HepG2 (cell line): ENCODE results near the gene ANKRD1. TPM values are rescaled to one million over a fixed set of nuclear protein-coding genes. Genes with fewer than 3 reads are reported as not detected.

Experiments
- ASH2L ChIP-seq: fragments of 300-600, 200-600 bp; sonication (generic); IDR thresholded peaks from 2 replicates; pipeline ENCODE4 v1.7.0; 2017; ENCODE audit warnings: low read depth, mild to moderate bottlenecking, moderate library complexity, mixed read lengths, low read length; ENCODE audit not compliant: insufficient read length
- CEBPB ChIP-seq: IDR thresholded peaks from 2 replicates; pipeline ENCODE4 v1.6.1; 2011; ENCODE audit warnings: low read depth, low read length, improper control_type of control experiment, borderline replicate concordance
- CREM ChIP-seq, 2 experiments: sonication (generic) in 1 of 2; formaldehyde crosslinking in 1 of 2; IDR thresholded peaks; 2 replicates each; pipeline versions ENCODE4 v1.4.0 to v1.6.1; 2016 to 2020; ENCODE audit warnings: antibody characterized with exemption in 1 of 2, mild to moderate bottlenecking in 1 of 2, missing genetic modification reagents in 1 of 2
- NONO ChIP-seq, 2 experiments: fragments of 450-650 bp in 1 of 2; sonication (generic) in 1 of 2; formaldehyde crosslinking in 1 of 2; IDR thresholded peaks in 1 of 2; conservative IDR thresholded peaks in 1 of 2; 2 replicates each; pipeline versions ENCODE4 v1.6.1 to v1.8.0; 2017 to 2022; ENCODE audit warnings: mild to moderate bottlenecking in 1 of 2, missing genetic modification reagents in 1 of 2, moderate library complexity in 1 of 2
- SALL2 ChIP-seq: sonication (generic); formaldehyde crosslinking; IDR thresholded peaks from 2 replicates; pipeline ENCODE4 v1.8.1; 2023; ENCODE audit warnings: mild to moderate bottlenecking, missing genetic modification reagents, inconsistent platforms
- SIX4 ChIP-seq: sonication (generic); formaldehyde crosslinking; IDR thresholded peaks from 2 replicates; pipeline ENCODE4 v1.4.0; 2020; ENCODE audit warnings: missing genetic modification reagents
- SKI ChIP-seq: fragments of 450-650 bp; IDR thresholded peaks from one replicate; pipeline ENCODE4 v1.6.1; 2018; ENCODE audit warnings: mild to moderate bottlenecking; ENCODE audit not compliant: partially characterized antibody
- SNRNP70 ChIP-seq: fragments of 200-400 bp; formaldehyde crosslinking; IDR thresholded peaks from 2 replicates; pipeline ENCODE4 v1.6.1; 2017; ENCODE audit warnings: mild to moderate bottlenecking, low read depth, low read length, moderate library complexity
- SOX6 ChIP-seq, 2 experiments: fragments of 450-650 bp in 1 of 2; sonication (generic) in 1 of 2; formaldehyde crosslinking in 1 of 2; IDR thresholded peaks; 2 replicates each; pipeline versions ENCODE4 v1.4.0 to v1.6.1; 2017 to 2020; ENCODE audit warnings: antibody characterized with exemption in 1 of 2, mild to moderate bottlenecking in 1 of 2, missing genetic modification reagents in 1 of 2
- SP2 ChIP-seq: sonication (generic); formaldehyde crosslinking; IDR thresholded peaks from 2 replicates; pipeline ENCODE4 v1.5.1; 2020; ENCODE audit warnings: mild to moderate bottlenecking, missing genetic modification reagents
- ZNF138 ChIP-seq: sonication (generic); formaldehyde crosslinking; IDR thresholded peaks from 2 replicates; pipeline ENCODE4 v1.5.0; 2020; ENCODE audit warnings: mild to moderate bottlenecking, low read depth, missing genetic modification reagents
- ZNF180 ChIP-seq: sonication (generic); formaldehyde crosslinking; IDR thresholded peaks from 2 replicates; pipeline ENCODE4 v1.4.0; 2020; ENCODE audit warnings: low read depth, missing genetic modification reagents, borderline replicate concordance
- ZSCAN9 ChIP-seq: IDR thresholded peaks from 2 replicates; pipeline ENCODE4 v1.6.1; 2016; ENCODE audit warnings: borderline replicate concordance
- polyA plus RNA-seq, 8 experiments: library from polyadenylated mRNA; depleted of rRNA in 3 of 8; stranded (reverse) in 7 of 8; unstranded in 1 of 8; fragments of >200 nt; fragmentation: Illumina TruSeq in 4 of 8; extraction: Trizol in 4 of 8; gene quantifications; 2 replicates each; pipeline versions ENCODE4 v1.2.1 to v1.2.3, GENCODE V29; 2011 to 2016; ENCODE audit warnings: low read depth in 4 of 8, missing spikeins in 1 of 8, mixed read lengths in 1 of 8; ENCODE audit not compliant: insufficient read depth in 1 of 8
- total RNA-seq, 5 experiments: library from RNA; depleted of rRNA; stranded (reverse); fragments of >200 nt; fragmentation: Illumina TruSeq; extraction: Trizol; gene quantifications; 2 replicates each; pipeline ENCODE4 v1.2.3, GENCODE V29; 2016; ENCODE audit warnings: low read depth in 1 of 5
- TF ChIP-seq, protein P1 (sequence below): sonication (generic); formaldehyde crosslinking; IDR thresholded peaks from 2 replicates; pipeline ENCODE4 v1.4.0; 2020; ENCODE audit warnings: missing genetic modification reagents
- TF ChIP-seq, protein P2 (sequence below): IDR thresholded peaks from 2 replicates; pipeline ENCODE4 v1.4.0; 2020; ENCODE audit warnings: mild to moderate bottlenecking, missing genetic modification reagents
- TF ChIP-seq, protein P3 (sequence below): sonication (generic); formaldehyde crosslinking; conservative IDR thresholded peaks from 2 replicates; pipeline ENCODE4 v1.4.0; 2020; ENCODE audit warnings: missing genetic modification reagents
- TF ChIP-seq, protein P4 (sequence below): sonication (generic); formaldehyde crosslinking; IDR thresholded peaks from 2 replicates; pipeline ENCODE4 v1.5.1; 2020; ENCODE audit warnings: missing genetic modification reagents, mild to moderate bottlenecking, borderline replicate concordance

ANKRD1 gene
- total and polyA plus RNA-seq, 2 of the 13 experiments (the other 11 are each of a cell fraction or from before 2014, with no cell fraction given), result 19.4 to 41.8 TPM

DNA sequence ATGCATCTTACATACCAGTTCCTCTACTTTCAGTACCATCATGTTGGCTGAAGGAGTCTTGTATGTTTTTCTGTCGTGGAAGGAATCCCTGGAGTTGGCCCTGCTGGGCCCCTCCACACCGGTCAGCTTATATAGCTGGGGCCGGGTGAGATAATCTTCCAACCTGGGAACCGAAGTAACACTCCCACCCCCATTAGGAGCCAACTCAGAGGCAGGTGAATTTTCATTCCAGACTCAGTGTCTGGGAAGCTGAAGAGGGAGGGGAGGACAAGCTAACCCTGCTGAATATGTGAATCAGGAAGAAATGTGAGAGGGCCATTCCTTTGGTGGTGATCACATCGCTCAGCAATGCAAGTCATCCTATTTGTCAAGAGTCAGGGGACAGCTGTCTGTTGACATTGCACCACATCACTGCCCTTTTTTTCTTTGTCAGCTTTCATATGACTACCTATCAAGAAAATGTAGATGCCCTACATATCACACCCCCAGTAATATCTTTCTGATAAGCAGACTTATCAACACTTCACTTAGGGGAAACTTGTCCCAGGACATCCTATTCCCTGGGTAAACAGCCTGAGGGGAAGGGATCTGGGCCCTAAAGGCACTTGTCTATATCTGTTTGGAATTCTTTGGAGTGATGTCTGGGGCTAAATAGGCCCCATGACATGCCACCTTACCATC lies at the start of gene ANKRD1 (continued):
- TF ChIP-seq, protein P1, sequence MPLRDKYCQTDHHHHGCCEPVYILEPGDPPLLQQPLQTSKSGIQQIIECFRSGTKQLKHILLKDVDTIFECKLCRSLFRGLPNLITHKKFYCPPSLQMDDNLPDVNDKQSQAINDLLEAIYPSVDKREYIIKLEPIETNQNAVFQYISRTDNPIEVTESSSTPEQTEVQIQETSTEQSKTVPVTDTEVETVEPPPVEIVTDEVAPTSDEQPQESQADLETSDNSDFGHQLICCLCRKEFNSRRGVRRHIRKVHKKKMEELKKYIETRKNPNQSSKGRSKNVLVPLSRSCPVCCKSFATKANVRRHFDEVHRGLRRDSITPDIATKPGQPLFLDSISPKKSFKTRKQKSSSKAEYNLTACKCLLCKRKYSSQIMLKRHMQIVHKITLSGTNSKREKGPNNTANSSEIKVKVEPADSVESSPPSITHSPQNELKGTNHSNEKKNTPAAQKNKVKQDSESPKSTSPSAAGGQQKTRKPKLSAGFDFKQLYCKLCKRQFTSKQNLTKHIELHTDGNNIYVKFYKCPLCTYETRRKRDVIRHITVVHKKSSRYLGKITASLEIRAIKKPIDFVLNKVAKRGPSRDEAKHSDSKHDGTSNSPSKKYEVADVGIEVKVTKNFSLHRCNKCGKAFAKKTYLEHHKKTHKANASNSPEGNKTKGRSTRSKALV (CRISPR knock-in tag), result no peak
- no peak for TF ChIP-seq ZSCAN9 (CRISPR knock-in tag)
- TF ChIP-seq, protein P2, sequence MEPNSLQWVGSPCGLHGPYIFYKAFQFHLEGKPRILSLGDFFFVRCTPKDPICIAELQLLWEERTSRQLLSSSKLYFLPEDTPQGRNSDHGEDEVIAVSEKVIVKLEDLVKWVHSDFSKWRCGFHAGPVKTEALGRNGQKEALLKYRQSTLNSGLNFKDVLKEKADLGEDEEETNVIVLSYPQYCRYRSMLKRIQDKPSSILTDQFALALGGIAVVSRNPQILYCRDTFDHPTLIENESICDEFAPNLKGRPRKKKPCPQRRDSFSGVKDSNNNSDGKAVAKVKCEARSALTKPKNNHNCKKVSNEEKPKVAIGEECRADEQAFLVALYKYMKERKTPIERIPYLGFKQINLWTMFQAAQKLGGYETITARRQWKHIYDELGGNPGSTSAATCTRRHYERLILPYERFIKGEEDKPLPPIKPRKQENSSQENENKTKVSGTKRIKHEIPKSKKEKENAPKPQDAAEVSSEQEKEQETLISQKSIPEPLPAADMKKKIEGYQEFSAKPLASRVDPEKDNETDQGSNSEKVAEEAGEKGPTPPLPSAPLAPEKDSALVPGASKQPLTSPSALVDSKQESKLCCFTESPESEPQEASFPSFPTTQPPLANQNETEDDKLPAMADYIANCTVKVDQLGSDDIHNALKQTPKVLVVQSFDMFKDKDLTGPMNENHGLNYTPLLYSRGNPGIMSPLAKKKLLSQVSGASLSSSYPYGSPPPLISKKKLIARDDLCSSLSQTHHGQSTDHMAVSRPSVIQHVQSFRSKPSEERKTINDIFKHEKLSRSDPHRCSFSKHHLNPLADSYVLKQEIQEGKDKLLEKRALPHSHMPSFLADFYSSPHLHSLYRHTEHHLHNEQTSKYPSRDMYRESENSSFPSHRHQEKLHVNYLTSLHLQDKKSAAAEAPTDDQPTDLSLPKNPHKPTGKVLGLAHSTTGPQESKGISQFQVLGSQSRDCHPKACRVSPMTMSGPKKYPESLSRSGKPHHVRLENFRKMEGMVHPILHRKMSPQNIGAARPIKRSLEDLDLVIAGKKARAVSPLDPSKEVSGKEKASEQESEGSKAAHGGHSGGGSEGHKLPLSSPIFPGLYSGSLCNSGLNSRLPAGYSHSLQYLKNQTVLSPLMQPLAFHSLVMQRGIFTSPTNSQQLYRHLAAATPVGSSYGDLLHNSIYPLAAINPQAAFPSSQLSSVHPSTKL, result peak; percentile 97
- TF ChIP-seq, protein P3, sequence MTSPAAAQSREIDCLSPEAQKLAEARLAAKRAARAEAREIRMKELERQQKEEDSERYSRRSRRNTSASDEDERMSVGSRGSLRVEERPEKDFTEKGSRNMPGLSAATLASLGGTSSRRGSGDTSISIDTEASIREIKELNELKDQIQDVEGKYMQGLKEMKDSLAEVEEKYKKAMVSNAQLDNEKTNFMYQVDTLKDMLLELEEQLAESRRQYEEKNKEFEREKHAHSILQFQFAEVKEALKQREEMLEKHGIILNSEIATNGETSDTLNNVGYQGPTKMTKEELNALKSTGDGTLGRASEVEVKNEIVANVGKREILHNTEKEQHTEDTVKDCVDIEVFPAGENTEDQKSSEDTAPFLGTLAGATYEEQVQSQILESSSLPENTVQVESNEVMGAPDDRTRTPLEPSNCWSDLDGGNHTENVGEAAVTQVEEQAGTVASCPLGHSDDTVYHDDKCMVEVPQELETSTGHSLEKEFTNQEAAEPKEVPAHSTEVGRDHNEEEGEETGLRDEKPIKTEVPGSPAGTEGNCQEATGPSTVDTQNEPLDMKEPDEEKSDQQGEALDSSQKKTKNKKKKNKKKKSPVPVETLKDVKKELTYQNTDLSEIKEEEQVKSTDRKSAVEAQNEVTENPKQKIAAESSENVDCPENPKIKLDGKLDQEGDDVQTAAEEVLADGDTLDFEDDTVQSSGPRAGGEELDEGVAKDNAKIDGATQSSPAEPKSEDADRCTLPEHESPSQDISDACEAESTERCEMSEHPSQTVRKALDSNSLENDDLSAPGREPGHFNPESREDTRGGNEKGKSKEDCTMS (CRISPR knock-in tag), result no peak
- no peak for TF ChIP-seq ZNF180 (CRISPR knock-in tag)
- TF ChIP-seq, protein P4, sequence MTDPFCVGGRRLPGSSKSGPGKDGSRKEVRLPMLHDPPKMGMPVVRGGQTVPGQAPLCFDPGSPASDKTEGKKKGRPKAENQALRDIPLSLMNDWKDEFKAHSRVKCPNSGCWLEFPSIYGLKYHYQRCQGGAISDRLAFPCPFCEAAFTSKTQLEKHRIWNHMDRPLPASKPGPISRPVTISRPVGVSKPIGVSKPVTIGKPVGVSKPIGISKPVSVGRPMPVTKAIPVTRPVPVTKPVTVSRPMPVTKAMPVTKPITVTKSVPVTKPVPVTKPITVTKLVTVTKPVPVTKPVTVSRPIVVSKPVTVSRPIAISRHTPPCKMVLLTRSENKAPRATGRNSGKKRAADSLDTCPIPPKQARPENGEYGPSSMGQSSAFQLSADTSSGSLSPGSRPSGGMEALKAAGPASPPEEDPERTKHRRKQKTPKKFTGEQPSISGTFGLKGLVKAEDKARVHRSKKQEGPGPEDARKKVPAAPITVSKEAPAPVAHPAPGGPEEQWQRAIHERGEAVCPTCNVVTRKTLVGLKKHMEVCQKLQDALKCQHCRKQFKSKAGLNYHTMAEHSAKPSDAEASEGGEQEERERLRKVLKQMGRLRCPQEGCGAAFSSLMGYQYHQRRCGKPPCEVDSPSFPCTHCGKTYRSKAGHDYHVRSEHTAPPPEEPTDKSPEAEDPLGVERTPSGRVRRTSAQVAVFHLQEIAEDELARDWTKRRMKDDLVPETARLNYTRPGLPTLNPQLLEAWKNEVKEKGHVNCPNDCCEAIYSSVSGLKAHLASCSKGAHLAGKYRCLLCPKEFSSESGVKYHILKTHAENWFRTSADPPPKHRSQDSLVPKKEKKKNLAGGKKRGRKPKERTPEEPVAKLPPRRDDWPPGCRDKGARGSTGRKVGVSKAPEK, result no peak
- TF ChIP-seq ASH2L, result peak; percentile 59
- TF ChIP-seq SNRNP70, result no peak
- peak; percentile 90 for TF ChIP-seq SIX4 (CRISPR knock-in tag)
- no peak for TF ChIP-seq NONO (IDR thresholded peaks at IDR 0.05)
- TF ChIP-seq NONO (CRISPR knock-in tag; conservative IDR thresholded peaks at IDR 0.05), result no peak
- TF ChIP-seq ZNF138 (CRISPR knock-in tag), result no peak
- peak; percentile 95 for TF ChIP-seq CEBPB
- no peak for TF ChIP-seq SP2 (CRISPR knock-in tag)
- TF ChIP-seq SKI, result peak; percentile 70
- TF ChIP-seq CREM (IDR thresholded peaks at IDR 0.05), result peak; percentile 63
- TF ChIP-seq CREM (CRISPR knock-in tag; IDR thresholded peaks at IDR 0.05), result no peak
- TF ChIP-seq SALL2, result 0 out of 2 replicates have a peak, but pooled peaks have one; percentile 49
- TF ChIP-seq SOX6 (IDR thresholded peaks at IDR 0.05), result no peak
- peak; percentile 86 for TF ChIP-seq SOX6 (CRISPR knock-in tag; IDR thresholded peaks at IDR 0.05)
